ENCODE measurements around the gene STX7.

STX7 gene

GRCh38 chr6:132520953-132521352, 8.0 kb upstream of the STX7 start:
- no peak for TF ChIP-seq CTCF (IDR thresholded peaks at IDR 0.05)
- DNase-seq (ENCODE audit: low spot score): no peak
- Histone ChIP-seq H3K4me3 (no peak overlapping the region), H3K27ac (no peak overlapping the region)

GRCh38 chr6:132515386-132515785, 2.5 kb upstream of the STX7 start:
- no peak for DNase-seq (ENCODE audit: low spot score)
- no peak overlapping the region for H3K4me3 ChIP-seq
- H3K27ac ChIP-seq: peak overlapping the region in 1 of 2 donors; percentile 74
- no peak for TF ChIP-seq CTCF (IDR thresholded peaks at IDR 0.05)

GRCh38 chr6:132513831-132514545, 1.1 kb upstream of the STX7 start:
- no peak for TF ChIP-seq CTCF (IDR thresholded peaks at IDR 0.05)
- no peak for DNase-seq (ENCODE audit: low spot score)
- H3K4me3 ChIP-seq: peak overlapping the region; percentile 82

GRCh38 chr6:132512342-132512637, 626 bp downstream of the STX7 start:
- DNase-seq (ENCODE audit: low spot score): no peak
- no peak for TF ChIP-seq CTCF (IDR thresholded peaks at IDR 0.05)
- Histone ChIP-seq H3K4me3 (peak overlapping the region; percentile 82), H3K27ac (peak overlapping the region; percentile 70 to 91)

More at GRCh38 chr6:132513831-132514545, 1.1 kb upstream of the STX7 start:
- H3K27ac ChIP-seq: peak overlapping the region; percentile 70 to 91

- no peak for DNase-seq (ENCODE audit: low spot score)
- H3K4me3 ChIP-seq: peak overlapping the region; percentile 82
- peak overlapping the region; percentile 25 to 70 for H3K27ac ChIP-seq
- TF ChIP-seq CTCF (IDR thresholded peaks at IDR 0.05): no peak
Measured at GRCh38 chr6:132511831-132512220, 1.1 kb downstream of the STX7 start.

GRCh38 chr6:132511210-132511830, 1.6 kb downstream of the STX7 start:
- DNase-seq (ENCODE audit: low spot score): no peak
- peak overlapping the region; percentile 82 for H3K4me3 ChIP-seq
- H3K27ac ChIP-seq: peak overlapping the region in 1 of 2 donors; percentile 70
- no peak for TF ChIP-seq CTCF (IDR thresholded peaks at IDR 0.05)

Measured in coronary artery (tissue), 2 donors.